22Rv1 (cell line): ENCODE data around the gene GASK1B.

Source experiments
- CTCF ChIP-seq: fragments of 450-650 bp; IDR thresholded peaks from 2 replicates; pipeline ENCODE4 v1.5.1; 2017; ENCODE audit warnings: mild to moderate bottlenecking
- ZFX ChIP-seq: fragments of 450-650 bp; IDR thresholded peaks from 2 replicates; pipeline ENCODE4 v1.6.1; 2017; ENCODE audit warnings: antibody characterized with exemption, borderline replicate concordance

- no peak for TF ChIP-seq CTCF
- TF ChIP-seq ZFX: no peak
Measured at GRCh38 chr4:158192439-158193158, 19.8 kb upstream of the GASK1B start.
